Common myeloid progenitor, CD34-positive (primary cell): ENCODE data around the gene DNAH8.

Experiments used
- CTCF ChIA-PET: fragments of 350-600 bp; sonication (Branson Sonifier 250); formaldehyde crosslinking; loops from one replicate; lab custom pipeline; 2021; ENCODE audit warnings: antibody characterized with exemption; lab: Charles Lee
- POLR2A ChIA-PET: fragments of 350-600 bp; sonication (Branson Sonifier 250); formaldehyde crosslinking; loops from one replicate; lab custom pipeline; 2021; ENCODE audit warnings: antibody characterized with exemption; lab: Charles Lee
- DNase-seq, 3 donors: peaks; one replicate each; pipeline versions ENCODE4 v3.0.0 to v3.0.0-alpha.2; 2013
- H3K27ac ChIP-seq, 2 experiments: 1 replicate in 1 of 2; 2 replicates in 1 of 2; pipeline ENCODE4 v1.7.0; 2013; ENCODE audit warnings: inconsistent platforms in 2 of 2, low read length in 2 of 2, mild to moderate bottlenecking in 2 of 2, low read depth in 1 of 2, moderate library complexity in 1 of 2; ENCODE audit not compliant: severe bottlenecking in 2 of 2, insufficient read depth in 1 of 2, poor library complexity in 1 of 2
- H3K27me3 ChIP-seq, 5 experiments: replicated peaks in 2 of 5; 1 replicate in 3 of 5; 2 replicates in 2 of 5; pipeline versions ENCODE4 v1.6.1 to v1.7.0; 2013; ENCODE audit warnings: low read length in 4 of 5, mild to moderate bottlenecking in 2 of 5, moderate library complexity in 2 of 5, inconsistent platforms in 1 of 5; ENCODE audit not compliant: insufficient read depth in 5 of 5, control insufficient read depth in 4 of 5
- H3K36me3 ChIP-seq, 4 experiments: 1 replicate in 2 of 4; 2 replicates in 2 of 4; pipeline versions ENCODE4 v1.6.1 to v1.7.0; 2013; ENCODE audit warnings: low read length in 3 of 4, control low read depth in 1 of 4, mild to moderate bottlenecking in 1 of 4; ENCODE audit not compliant: control insufficient read depth in 4 of 4, insufficient read depth in 4 of 4
- H3K4me1 ChIP-seq, 4 experiments: 1 replicate in 3 of 4; 2 replicates in 1 of 4; pipeline versions ENCODE4 v1.6.1 to v1.7.1; 2013; ENCODE audit warnings: low read length in 3 of 4, mild to moderate bottlenecking in 3 of 4, control low read depth in 1 of 4, inconsistent platforms in 1 of 4, moderate library complexity in 1 of 4; ENCODE audit not compliant: control insufficient read depth in 4 of 4, insufficient read depth in 4 of 4; ENCODE audit errors: control extremely low read depth in 1 of 4
- H3K4me3 ChIP-seq, 7 experiments: 1 replicate in 4 of 7; 2 replicates in 3 of 7; pipeline versions ENCODE4 v1.5.1 to v1.7.0; 2013; ENCODE audit warnings: mild to moderate bottlenecking in 7 of 7, low read length in 6 of 7, moderate library complexity in 6 of 7, inconsistent platforms in 2 of 7, low read depth in 2 of 7, control low read depth in 1 of 7; ENCODE audit not compliant: insufficient read depth in 4 of 7, control insufficient read depth in 1 of 7; ENCODE audit errors: extremely low read depth in 1 of 7
- H3K9me3 ChIP-seq, 5 experiments: 1 replicate in 4 of 5; 2 replicates in 1 of 5; pipeline versions ENCODE4 v1.6.1 to v1.7.1; 2013; ENCODE audit warnings: low read length in 4 of 5, mild to moderate bottlenecking in 2 of 5, inconsistent platforms in 1 of 5, low read depth in 1 of 5, moderate library complexity in 1 of 5; ENCODE audit not compliant: control insufficient read depth in 4 of 5, insufficient read depth in 2 of 5; ENCODE audit errors: control extremely low read depth in 1 of 5
- WGBS: methylation state at CpG from one replicate; pipeline ENCODE4 v1.1.5; 2013; ENCODE audit not compliant: insufficient coverage; 5-methylcytosine and 5-hydroxymethylcytosine counted together

DNAH8 gene

DNA sequence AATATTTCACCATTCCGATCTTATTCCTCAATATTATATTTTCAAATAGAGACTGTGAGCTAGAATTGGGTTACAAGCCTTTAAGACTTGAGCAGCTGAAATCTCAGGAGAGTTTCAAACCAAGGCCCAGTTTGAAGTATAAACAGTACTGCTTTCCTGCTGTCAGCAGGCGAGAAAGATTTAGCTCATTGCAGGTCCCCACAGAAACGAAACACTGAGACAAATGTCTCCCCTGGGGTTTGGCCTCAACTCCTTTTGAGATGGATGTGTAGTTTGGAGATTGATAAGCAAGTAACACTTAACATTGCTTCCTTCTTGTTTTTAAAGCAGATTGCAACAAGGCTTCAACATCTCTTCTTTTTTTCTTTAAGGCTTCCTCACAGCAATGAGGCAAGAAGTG is 311.1 kb downstream of the DNAH8 start:
- 40% methylated on average over 2 of the region's 3 CpGs for WGBS
- peaks cover 4 to 52% (median 10%) of the 10 kb centered on the region in 5 experiments for H3K27me3 ChIP-seq
- H3K9me3 ChIP-seq: no peaks in the 10 kb centered on the region
- POLR2A ChIA-PET: interaction anchor here (0.7 kb wide), 1 partner anchor 16 kb away, joined by 3 read pairs; no protein-coding TSS in a partner anchor
- no peaks in the 10 kb centered on the region for H3K36me3 ChIP-seq
- CTCF ChIA-PET: interaction anchor here (0.9 to 2.0 kb wide), 6 partner anchors 14 to 285 kb away, joined by 3 to 5 read pairs (median 4); no protein-coding TSS in a partner anchor
- H3K4me3 ChIP-seq: no peak overlapping the region
- no peak overlapping the region for H3K27ac ChIP-seq
- no peaks in the 10 kb centered on the region for H3K4me1 ChIP-seq
- DNase-seq: no peak

- ChIA-PET POLR2A (no interaction called here), CTCF (interaction anchor here (0.7 to 1.7 kb wide), 5 partner anchors 9 to 48 kb away, joined by 3 to 7 read pairs (median 3); no protein-coding TSS in a partner anchor)
- Histone ChIP-seq H3K27me3 (peaks cover 13 to 75% (median 19%) of the 10 kb centered on the region in 5 experiments), H3K9me3 (no peaks in the 10 kb centered on the region), H3K36me3 (no peaks in the 10 kb centered on the region), H3K4me3 (no peak overlapping the region), H3K4me1 (no peaks in the 10 kb centered on the region), H3K27ac (no peak overlapping the region)
- 82% methylated on average over 7 of the region's 13 CpGs for WGBS
- peak; percentile 18 to 50 (median 39) for DNase-seq
Measured at GRCh38 chr6:39029156-39030011, 314.3 kb downstream of the DNAH8 start.

GRCh38 chr6:39035681-39036080 is 320.6 kb downstream of the DNAH8 start:
- H3K4me3 ChIP-seq: no peak overlapping the region
- DNase-seq: no peak
- H3K4me1 ChIP-seq: peaks cover 0 to 9% (median 2%) of the 10 kb centered on the region in 4 experiments
- no peak overlapping the region for H3K27ac ChIP-seq
- ChIA-PET CTCF (interaction anchor here (0.9 kb wide), 1 partner anchor 32 kb away, joined by 3 read pairs; no protein-coding TSS in a partner anchor), POLR2A (no interaction called here)
- H3K9me3 ChIP-seq: no peaks in the 10 kb centered on the region
- no peaks in the 10 kb centered on the region for H3K36me3 ChIP-seq
- 40% methylated on average over 6 of the region's 9 CpGs for WGBS
- peaks cover 19 to 92% (median 35%) of the 10 kb centered on the region in 5 experiments for H3K27me3 ChIP-seq

DNA sequence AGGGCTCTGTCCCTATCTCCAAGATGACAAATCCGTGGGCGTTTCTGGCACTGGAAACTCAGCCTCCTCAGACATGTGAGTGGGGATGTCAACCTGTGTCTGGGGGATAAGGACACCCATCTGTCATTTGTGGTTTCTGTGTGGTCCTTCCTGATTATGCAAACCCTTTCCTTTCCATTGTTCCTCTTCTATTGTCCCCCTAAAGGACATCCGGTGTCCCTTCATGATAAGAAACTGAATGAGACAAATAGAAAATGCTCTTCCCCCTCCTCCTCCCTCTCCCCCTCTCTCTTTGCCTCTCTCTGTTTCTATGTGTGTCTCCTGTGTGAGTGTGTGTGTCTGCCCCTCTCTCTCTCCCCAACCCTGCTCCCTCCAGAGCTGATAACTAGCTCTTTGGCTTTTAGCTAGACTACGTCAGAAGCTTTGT is 322.0 kb downstream of the DNAH8 start:
- ChIA-PET CTCF (interaction anchor here (0.7 kb wide), 1 partner anchor 12 kb away, joined by 3 read pairs; no protein-coding TSS in a partner anchor), POLR2A (interaction anchor here (0.7 kb wide), 1 partner anchor 369 kb away, joined by 3 read pairs; no protein-coding TSS in a partner anchor)
- peaks cover 0 to 5% (median 0%) of the 10 kb centered on the region in 5 experiments for H3K9me3 ChIP-seq
- no peak overlapping the region for H3K27ac ChIP-seq
- WGBS: 35% methylated on average over 3 of the region's 4 CpGs
- peak; percentile 25 to 69 (median 51) for DNase-seq
- peaks cover 0 to 9% (median 2%) of the 10 kb centered on the region in 4 experiments for H3K4me1 ChIP-seq
- no peak overlapping the region for H3K4me3 ChIP-seq
- H3K27me3 ChIP-seq: peaks cover 19 to 93% (median 33%) of the 10 kb centered on the region in 5 experiments
- no peaks in the 10 kb centered on the region for H3K36me3 ChIP-seq

DNA sequence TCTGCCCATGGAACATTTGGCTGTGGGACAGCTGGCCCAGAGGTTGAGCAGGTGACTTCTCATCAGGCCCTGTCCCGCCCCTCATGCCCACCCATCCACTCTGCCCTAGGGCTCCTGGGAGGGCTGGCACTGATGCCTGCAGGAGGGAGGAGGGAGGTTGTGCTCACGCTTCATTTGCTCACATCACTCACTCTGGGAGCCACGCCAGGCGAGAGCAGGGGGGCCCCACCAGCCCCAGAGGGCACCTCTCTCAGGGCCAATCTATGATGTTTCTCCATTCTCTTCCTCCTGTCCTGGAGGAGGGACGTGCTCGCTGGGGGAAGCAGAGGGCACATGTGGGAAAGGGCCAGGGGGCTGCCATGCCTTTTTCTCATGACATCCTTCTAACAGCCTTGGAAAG is 322.6 kb downstream of the DNAH8 start:
- POLR2A ChIA-PET: interaction anchor here (0.7 kb wide), 1 partner anchor 369 kb away, joined by 3 read pairs; no protein-coding TSS in a partner anchor

GRCh38 chr6:39040080-39040673 is 325.1 kb downstream of the DNAH8 start:
- ChIA-PET CTCF (interaction anchor here (0.9 to 1.4 kb wide), 5 partner anchors 10 to 50 kb away, joined by 3 to 5 read pairs (median 3); no protein-coding TSS in a partner anchor), POLR2A (no interaction called here)
- H3K27ac ChIP-seq: no peak overlapping the region
- H3K36me3 ChIP-seq: no peaks in the 10 kb centered on the region
- DNase-seq: no peak
- H3K27me3 ChIP-seq: peaks cover 9 to 84% (median 30%) of the 10 kb centered on the region in 5 experiments
- H3K9me3 ChIP-seq: peaks cover 0 to 5% (median 0%) of the 10 kb centered on the region in 5 experiments
- H3K4me3 ChIP-seq: no peak overlapping the region
- H3K4me1 ChIP-seq: peaks cover 0 to 9% (median 2%) of the 10 kb centered on the region in 4 experiments
- WGBS: 86% methylated on average over 7 of the region's 10 CpGs

More for the DNA sequence above, 322.6 kb downstream of the DNAH8 start:
- Histone ChIP-seq H3K9me3 (peaks cover 0 to 5% (median 0%) of the 10 kb centered on the region in 5 experiments), H3K27me3 (peaks cover 16 to 93% (median 37%) of the 10 kb centered on the region in 5 experiments), H3K36me3 (no peaks in the 10 kb centered on the region), H3K4me3 (no peak overlapping the region), H3K27ac (no peak overlapping the region), H3K4me1 (peaks cover 0 to 9% (median 2%) of the 10 kb centered on the region in 4 experiments)
- CTCF ChIA-PET: interaction anchor here (0.7 kb wide), 1 partner anchor 13 kb away, joined by 3 read pairs; no protein-coding TSS in a partner anchor
- no peak for DNase-seq
- 66% methylated on average over 2 of the region's 6 CpGs for WGBS
